Neural cell (in vitro differentiated cells): ENCODE measurements around the gene LOXHD1. TPM values are rescaled to one million over a fixed set of nuclear protein-coding genes. Genes with fewer than 3 reads are reported as not detected.

Source experiments
- H2AFZ ChIP-seq: fragments of 200-600, 300-800 bp; sonication (generic), shearing (Covaris generic); 2 replicates; pipeline ENCODE4 v1.6.0; 2014; ENCODE audit warnings: low read depth, mild to moderate bottlenecking, antibody characterized with exemption, low read length, moderate library complexity
- H3F3A ChIP-seq: fragments of 200-600 bp; shearing (Covaris generic); 2 replicates; pipeline ENCODE4 v1.6.1; 2016; ENCODE audit warnings: mild to moderate bottlenecking, moderate library complexity, mixed read lengths, antibody characterized with exemption, low read length; ENCODE audit not compliant: insufficient read depth, poor library complexity, severe bottlenecking
- H3K27ac ChIP-seq: fragments of 200-600, 300-800 bp; sonication (generic), shearing (Covaris generic); 2 replicates; pipeline ENCODE4 v1.5.1; 2014; ENCODE audit warnings: mild to moderate bottlenecking, low read length, moderate library complexity
- H3K27me3 ChIP-seq: fragments of 300-800, 200-600 bp; sonication (generic), shearing (Covaris generic); 2 replicates; pipeline ENCODE4 v1.6.0; 2014; ENCODE audit warnings: mild to moderate bottlenecking, low read depth, low read length, moderate library complexity; ENCODE audit not compliant: insufficient read depth
- H3K36me3 ChIP-seq: fragments of 300-800, 200-600 bp; sonication (generic), shearing (Covaris generic); 2 replicates; pipeline ENCODE4 v1.5.1; 2014; ENCODE audit warnings: mild to moderate bottlenecking, antibody characterized with exemption, low read length, moderate library complexity; ENCODE audit not compliant: insufficient read depth
- H3K4me2 ChIP-seq: fragments of 300-800, 200-600 bp; sonication (generic), shearing (Covaris generic); 2 replicates; pipeline ENCODE4 v1.6.0; 2014; ENCODE audit warnings: mild to moderate bottlenecking, low read length
- H3K4me3 ChIP-seq: fragments of 300-800, 200-600 bp; sonication (generic), shearing (Covaris generic); 2 replicates; pipeline ENCODE4 v1.5.1; 2014; ENCODE audit warnings: mild to moderate bottlenecking, low read length, moderate library complexity
- H3K79me2 ChIP-seq: fragments of 200-600 bp; shearing (Covaris generic); replicated peaks from 2 replicates; pipeline ENCODE4 v1.6.0; 2014; ENCODE audit warnings: mild to moderate bottlenecking, low read length, moderate library complexity; ENCODE audit not compliant: insufficient read depth
- H3K9ac ChIP-seq: fragments of 300-800, 200-600 bp; sonication (generic), shearing (Covaris generic); 2 replicates; pipeline ENCODE4 v1.6.1; 2016; ENCODE audit warnings: mild to moderate bottlenecking, low read length, mixed read lengths
- H3K9me2 ChIP-seq: fragments of 200-600 bp; shearing (Covaris generic); 2 replicates; pipeline ENCODE4 v1.6.1; 2016; ENCODE audit warnings: mild to moderate bottlenecking, low read length, mixed read lengths; ENCODE audit not compliant: insufficient read depth
- H3K9me3 ChIP-seq: fragments of 200-600, 300-800 bp; sonication (generic), shearing (Covaris generic); 2 replicates; pipeline ENCODE4 v1.6.1; 2016; ENCODE audit warnings: mild to moderate bottlenecking, mixed run types, low read length, moderate library complexity, mixed read lengths
- H4K20me1 ChIP-seq: fragments of 200-600 bp; shearing (Covaris generic); 2 replicates; pipeline ENCODE4 v1.6.1; 2016; ENCODE audit warnings: mild to moderate bottlenecking, mixed run types; ENCODE audit not compliant: insufficient read depth
- EP300 ChIP-seq: fragments of 450-650 bp; conservative IDR thresholded peaks from 2 replicates; pipeline ENCODE4 v1.6.1; 2014; ENCODE audit warnings: antibody characterized with exemption, mild to moderate bottlenecking, moderate library complexity; ENCODE audit not compliant: poor library complexity, severe bottlenecking
- EZH2 ChIP-seq: fragments of 200-600, 300-800 bp; shearing (Covaris generic), sonication (generic); IDR thresholded peaks from 2 replicates; pipeline ENCODE4 v1.6.1; 2014; ENCODE audit warnings: antibody characterized with exemption, low read length, borderline replicate concordance, mild to moderate bottlenecking; ENCODE audit not compliant: insufficient read depth, poor library complexity, severe bottlenecking
- MXI1 ChIP-seq: fragments of 450-650 bp; conservative IDR thresholded peaks from 2 replicates; pipeline ENCODE4 v1.6.1; 2014; ENCODE audit warnings: antibody characterized with exemption, mild to moderate bottlenecking; ENCODE audit not compliant: poor library complexity, severe bottlenecking
- POLR2AphosphoS5 ChIP-seq: IDR thresholded peaks from 2 replicates; pipeline ENCODE4 v1.6.1; 2012
- RAD21 ChIP-seq: fragments of 450-650 bp; conservative IDR thresholded peaks from 2 replicates; pipeline ENCODE4 v1.6.1; 2014; ENCODE audit warnings: antibody characterized with exemption, mild to moderate bottlenecking, moderate library complexity
- SMC3 ChIP-seq: fragments of 450-650 bp; conservative IDR thresholded peaks from 2 replicates; pipeline ENCODE4 v1.6.1; 2014; ENCODE audit warnings: antibody characterized with exemption, mild to moderate bottlenecking, moderate library complexity; ENCODE audit not compliant: poor library complexity
- TAF1 ChIP-seq: IDR thresholded peaks from 2 replicates; pipeline ENCODE4 v1.6.1; 2012; ENCODE audit warnings: low read depth
- polyA plus RNA-seq: library from polyadenylated mRNA; depleted of rRNA; stranded (reverse); fragments of >200 nt; gene quantifications from 2 replicates; pipeline ENCODE4 v1.2.3, GENCODE V29; 2014
- TF ChIP-seq, protein P1 (sequence below): fragments of 450-650 bp; IDR thresholded peaks from 2 replicates; pipeline ENCODE4 v1.5.1; 2014; ENCODE audit warnings: antibody characterized with exemption, mild to moderate bottlenecking, moderate library complexity; ENCODE audit not compliant: poor library complexity, severe bottlenecking
- TF ChIP-seq, protein P2 (sequence below): IDR thresholded peaks from 2 replicates; pipeline ENCODE4 v1.6.1; 2012; ENCODE audit warnings: borderline replicate concordance

LOXHD1 gene
- polyA plus RNA-seq, 1 donor from 2014 or later = not detected

- H3K4me2 ChIP-seq = no peak overlapping the region
These were observed 191.9 kb downstream of the LOXHD1 start for GRCh38 chr18:46464926-46465655.

GRCh38 chr18:46462523-46462922 lies 194.5 kb downstream of the LOXHD1 start:
- Histone ChIP-seq H3K36me3 (no peaks in the 10 kb centered on the region), H3K9me3 (no peaks in the 10 kb centered on the region), H3K4me2 (no peak overlapping the region), H3K79me2 (no peaks in the 10 kb centered on the region), H3K27ac (no peak overlapping the region), H2AFZ (no peak overlapping the region), H4K20me1 (no peaks in the 10 kb centered on the region), H3K9ac (no peak overlapping the region), H3K27me3 (no peaks in the 10 kb centered on the region), H3K4me3 (no peak overlapping the region), H3F3A (no peaks in the 10 kb centered on the region), H3K9me2 (no peaks in the 10 kb centered on the region)
- no peak for TF ChIP-seq MXI1
- no peak for TF ChIP-seq EP300
- TF ChIP-seq POLR2AphosphoS5 = no peak
- TF ChIP-seq, protein P1, sequence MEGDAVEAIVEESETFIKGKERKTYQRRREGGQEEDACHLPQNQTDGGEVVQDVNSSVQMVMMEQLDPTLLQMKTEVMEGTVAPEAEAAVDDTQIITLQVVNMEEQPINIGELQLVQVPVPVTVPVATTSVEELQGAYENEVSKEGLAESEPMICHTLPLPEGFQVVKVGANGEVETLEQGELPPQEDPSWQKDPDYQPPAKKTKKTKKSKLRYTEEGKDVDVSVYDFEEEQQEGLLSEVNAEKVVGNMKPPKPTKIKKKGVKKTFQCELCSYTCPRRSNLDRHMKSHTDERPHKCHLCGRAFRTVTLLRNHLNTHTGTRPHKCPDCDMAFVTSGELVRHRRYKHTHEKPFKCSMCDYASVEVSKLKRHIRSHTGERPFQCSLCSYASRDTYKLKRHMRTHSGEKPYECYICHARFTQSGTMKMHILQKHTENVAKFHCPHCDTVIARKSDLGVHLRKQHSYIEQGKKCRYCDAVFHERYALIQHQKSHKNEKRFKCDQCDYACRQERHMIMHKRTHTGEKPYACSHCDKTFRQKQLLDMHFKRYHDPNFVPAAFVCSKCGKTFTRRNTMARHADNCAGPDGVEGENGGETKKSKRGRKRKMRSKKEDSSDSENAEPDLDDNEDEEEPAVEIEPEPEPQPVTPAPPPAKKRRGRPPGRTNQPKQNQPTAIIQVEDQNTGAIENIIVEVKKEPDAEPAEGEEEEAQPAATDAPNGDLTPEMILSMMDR = no peak
- TF ChIP-seq SMC3 = no peak

More at GRCh38 chr18:46464926-46465655, 191.9 kb downstream of the LOXHD1 start:
- no peaks in the 10 kb centered on the region for H3K36me3 ChIP-seq
- no peaks in the 10 kb centered on the region for H3F3A ChIP-seq
- no peaks in the 10 kb centered on the region for H3K79me2 ChIP-seq
- H3K9me2 ChIP-seq = no peaks in the 10 kb centered on the region
- H3K27me3 ChIP-seq = no peaks in the 10 kb centered on the region
- no peaks in the 10 kb centered on the region for H3K9me3 ChIP-seq
- H3K27ac ChIP-seq = peak overlapping the region; percentile 92
- H2AFZ ChIP-seq = no peak overlapping the region
- no peak overlapping the region for H3K4me3 ChIP-seq
- peak overlapping the region; percentile 42 for H3K9ac ChIP-seq
- TF ChIP-seq RAD21 = no peak
- no peak for TF ChIP-seq EP300
- no peak for TF ChIP-seq MXI1
- TF ChIP-seq POLR2AphosphoS5 = no peak
- TF ChIP-seq TAF1 = no peak
- TF ChIP-seq SMC3 = no peak
- no peak for TF ChIP-seq EZH2
- TF ChIP-seq, protein P2, sequence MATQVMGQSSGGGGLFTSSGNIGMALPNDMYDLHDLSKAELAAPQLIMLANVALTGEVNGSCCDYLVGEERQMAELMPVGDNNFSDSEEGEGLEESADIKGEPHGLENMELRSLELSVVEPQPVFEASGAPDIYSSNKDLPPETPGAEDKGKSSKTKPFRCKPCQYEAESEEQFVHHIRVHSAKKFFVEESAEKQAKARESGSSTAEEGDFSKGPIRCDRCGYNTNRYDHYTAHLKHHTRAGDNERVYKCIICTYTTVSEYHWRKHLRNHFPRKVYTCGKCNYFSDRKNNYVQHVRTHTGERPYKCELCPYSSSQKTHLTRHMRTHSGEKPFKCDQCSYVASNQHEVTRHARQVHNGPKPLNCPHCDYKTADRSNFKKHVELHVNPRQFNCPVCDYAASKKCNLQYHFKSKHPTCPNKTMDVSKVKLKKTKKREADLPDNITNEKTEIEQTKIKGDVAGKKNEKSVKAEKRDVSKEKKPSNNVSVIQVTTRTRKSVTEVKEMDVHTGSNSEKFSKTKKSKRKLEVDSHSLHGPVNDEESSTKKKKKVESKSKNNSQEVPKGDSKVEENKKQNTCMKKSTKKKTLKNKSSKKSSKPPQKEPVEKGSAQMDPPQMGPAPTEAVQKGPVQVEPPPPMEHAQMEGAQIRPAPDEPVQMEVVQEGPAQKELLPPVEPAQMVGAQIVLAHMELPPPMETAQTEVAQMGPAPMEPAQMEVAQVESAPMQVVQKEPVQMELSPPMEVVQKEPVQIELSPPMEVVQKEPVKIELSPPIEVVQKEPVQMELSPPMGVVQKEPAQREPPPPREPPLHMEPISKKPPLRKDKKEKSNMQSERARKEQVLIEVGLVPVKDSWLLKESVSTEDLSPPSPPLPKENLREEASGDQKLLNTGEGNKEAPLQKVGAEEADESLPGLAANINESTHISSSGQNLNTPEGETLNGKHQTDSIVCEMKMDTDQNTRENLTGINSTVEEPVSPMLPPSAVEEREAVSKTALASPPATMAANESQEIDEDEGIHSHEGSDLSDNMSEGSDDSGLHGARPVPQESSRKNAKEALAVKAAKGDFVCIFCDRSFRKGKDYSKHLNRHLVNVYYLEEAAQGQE = no peak
- H4K20me1 ChIP-seq = no peaks in the 10 kb centered on the region
